ENCODE data around the gene NOVA2. TPM values are rescaled to one million over a fixed set of nuclear protein-coding genes. Genes with fewer than 3 reads are reported as not detected.
A peak's percentile ranks its signal among the peaks of the same experiment; 100 is the strongest.

The NOVA2 gene
- polyA plus RNA-seq, 3 donors = not detected

GRCh38 chr19:45976178-45976577, 2.5 kb upstream of the NOVA2 start:
- H4K20me1 ChIP-seq (ENCODE audit: insufficient read depth, low read length) = no peaks in the 10 kb centered on the region
- H3K9me3 ChIP-seq (replicated peaks in 1 of 2; ENCODE audit: control insufficient read depth in 1 of 2, insufficient read depth in 1 of 2, low read length in 2 of 2) = peaks cover 3 to 16% of the 10 kb centered on the region in 2 donors
- no peak for DNase-seq
- peaks cover 44 to 69% (median 49%) of the 10 kb centered on the region in 3 donors for H3K27me3 Mint-ChIP-seq (ENCODE audit: low read depth in 3 of 3)
- H3K4me2 ChIP-seq (replicated peaks; ENCODE audit: extremely low read depth, low read length, poor library complexity, severe bottlenecking) = no peak overlapping the region
- H3K4me1 Mint-ChIP-seq = peaks cover 18% of the 10 kb centered on the region
- 49% methylated on average over 13 of the region's 14 CpGs for WGBS (ENCODE audit: insufficient coverage)
- no peak overlapping the region for H3K27ac ChIP-seq (ENCODE audit: low read depth in 1 of 2, low read length in 2 of 2)
- no peak overlapping the region for H3K9ac ChIP-seq (ENCODE audit: insufficient read depth, low read length, poor library complexity, severe bottlenecking)
- H2AFZ ChIP-seq (ENCODE audit: insufficient read depth, low read depth, low read length, poor library complexity, severe bottlenecking) = no peak overlapping the region
- TF ChIP-seq CTCF (IDR thresholded peaks at IDR 0.05) = no peak
- H3K9me3 Mint-ChIP-seq = peaks cover 2 to 18% (median 13%) of the 10 kb centered on the region in 7 donors
- peaks cover 12% of the 10 kb centered on the region in 2 donors for H3K4me1 ChIP-seq (ENCODE audit: control insufficient read depth in 1 of 2, insufficient read depth in 2 of 2, low read length in 2 of 2)
- intact Hi-C loops (cut with micrococcal nuclease) = no loop called here
- H3K4me3 Mint-ChIP-seq = no peak overlapping the region
- no peaks in the 10 kb centered on the region for H3K79me2 ChIP-seq (ENCODE audit: insufficient read depth, low read length)
- no peaks in the 10 kb centered on the region for H3K36me3 ChIP-seq (replicated peaks in 1 of 2; ENCODE audit: control insufficient read depth in 1 of 2, insufficient read depth in 2 of 2, low read length in 2 of 2)
- H3K36me3 Mint-ChIP-seq = peaks cover 0 to 13% of the 10 kb centered on the region in 2 donors
- H3K27me3 ChIP-seq (ENCODE audit: control insufficient read depth in 2 of 2, insufficient read depth in 2 of 2, low read length in 2 of 2) = peaks cover 33 to 45% of the 10 kb centered on the region in 2 donors
- H3K4me3 ChIP-seq (replicated peaks in 1 of 3; ENCODE audit: low read depth in 2 of 3, low read length in 3 of 3) = no peak overlapping the region
- H3K27ac Mint-ChIP-seq = peak overlapping the region in 1 of 7 donors; percentile 5

- peaks cover 39 to 52% of the 10 kb centered on the region in 2 donors for H3K27me3 ChIP-seq (ENCODE audit: control insufficient read depth in 2 of 2, insufficient read depth in 2 of 2, low read length in 2 of 2)
- H3K4me3 ChIP-seq (replicated peaks in 1 of 3; ENCODE audit: low read depth in 2 of 3, low read length in 3 of 3) = no peak overlapping the region
- intact Hi-C loops (cut with micrococcal nuclease) = no loop called here
- H3K4me3 Mint-ChIP-seq = peak overlapping the region in 1 of 2 donors; percentile 64
- H3K27me3 Mint-ChIP-seq (ENCODE audit: low read depth in 3 of 3) = peaks cover 48 to 76% (median 56%) of the 10 kb centered on the region in 3 donors
- no peaks in the 10 kb centered on the region for H4K20me1 ChIP-seq (ENCODE audit: insufficient read depth, low read length)
- peaks cover 2 to 19% (median 15%) of the 10 kb centered on the region in 7 donors for H3K9me3 Mint-ChIP-seq
- no peaks in the 10 kb centered on the region for H3K79me2 ChIP-seq (ENCODE audit: insufficient read depth, low read length)
- no peak overlapping the region for H3K27ac ChIP-seq (ENCODE audit: low read depth in 1 of 2, low read length in 2 of 2)
- TF ChIP-seq CTCF (IDR thresholded peaks at IDR 0.05) = no peak
- H3K9me3 ChIP-seq (replicated peaks in 1 of 2; ENCODE audit: control insufficient read depth in 1 of 2, insufficient read depth in 1 of 2, low read length in 2 of 2) = peaks cover 3 to 16% of the 10 kb centered on the region in 2 donors
- no peaks in the 10 kb centered on the region for H3K36me3 ChIP-seq (replicated peaks in 1 of 2; ENCODE audit: control insufficient read depth in 1 of 2, insufficient read depth in 2 of 2, low read length in 2 of 2)
- no peak overlapping the region for H3K4me2 ChIP-seq (replicated peaks; ENCODE audit: extremely low read depth, low read length, poor library complexity, severe bottlenecking)
- no peak for DNase-seq
- no peak overlapping the region for H2AFZ ChIP-seq (ENCODE audit: insufficient read depth, low read depth, low read length, poor library complexity, severe bottlenecking)
- 89% methylated on average over 6 of the region's 11 CpGs for WGBS (ENCODE audit: insufficient coverage)
- H3K4me1 ChIP-seq (ENCODE audit: control insufficient read depth in 1 of 2, insufficient read depth in 2 of 2, low read length in 2 of 2) = peaks cover 13 to 14% of the 10 kb centered on the region in 2 donors
- peaks cover 0 to 13% of the 10 kb centered on the region in 2 donors for H3K36me3 Mint-ChIP-seq
- H3K4me1 Mint-ChIP-seq = peaks cover 20% of the 10 kb centered on the region
- H3K9ac ChIP-seq (ENCODE audit: insufficient read depth, low read length, poor library complexity, severe bottlenecking) = no peak overlapping the region
- H3K27ac Mint-ChIP-seq = peak overlapping the region in 1 of 7 donors; percentile 5
Measured at GRCh38 chr19:45975306-45976070, 1.8 kb upstream of the NOVA2 start.

All from CD14-positive monocyte (primary cell).